ENCODE data around the gene CPSF6. TPM values are rescaled to one million over a fixed set of nuclear protein-coding genes. Genes with fewer than 3 reads are reported as not detected.
A peak's percentile ranks its signal among the peaks of the same experiment; 100 is the strongest.

The CPSF6 gene
- total and polyA plus RNA-seq, 2 of the 8 experiments (the other 6 are each of a cell fraction or from before 2014, with no cell fraction given), result 92.7 to 167 TPM

DNA sequence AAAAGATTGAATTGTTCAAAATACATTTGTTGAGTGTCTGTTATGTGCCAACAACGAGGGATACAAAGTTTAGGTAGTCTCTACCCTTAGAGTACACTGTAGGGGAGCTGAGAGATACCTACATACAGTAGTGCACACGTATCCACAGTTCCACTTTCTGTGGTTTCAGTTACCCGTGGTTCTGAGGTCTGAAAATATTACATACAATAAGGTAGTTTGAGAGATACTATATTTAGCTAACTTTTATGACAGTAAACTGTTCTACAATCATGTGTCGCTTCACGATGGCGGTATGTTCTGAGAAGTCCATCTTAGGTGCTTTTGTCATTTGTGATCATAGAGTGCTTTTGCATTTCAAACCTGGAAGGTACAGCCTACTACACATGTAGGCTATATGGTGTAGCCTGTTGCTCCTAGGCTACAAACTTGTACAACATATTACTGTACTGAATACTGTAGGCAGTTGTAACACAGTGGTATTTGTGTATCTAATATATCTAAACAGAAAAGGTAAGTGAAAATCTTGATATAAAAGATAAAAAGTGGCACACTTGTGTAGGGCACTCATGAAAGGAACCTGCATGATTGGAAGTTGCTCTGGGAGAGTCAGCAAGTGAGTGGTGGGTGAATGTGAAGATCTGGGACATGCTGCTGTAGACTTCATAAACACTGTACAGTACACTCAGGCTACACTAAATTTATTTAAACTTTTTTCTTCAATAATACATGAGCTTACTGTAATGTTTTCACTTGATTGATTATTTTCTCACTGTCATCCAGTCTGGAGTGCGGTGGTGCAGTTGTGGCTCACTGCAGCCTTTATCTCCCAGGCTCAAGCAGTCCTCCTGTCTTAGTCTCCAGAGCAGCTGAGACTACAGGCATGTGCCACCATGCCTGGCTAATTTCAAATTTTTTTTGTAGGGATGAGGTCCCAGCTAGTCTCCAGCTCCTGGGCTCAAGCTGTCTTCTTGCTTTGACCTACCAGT lies 4.0 kb downstream of the CPSF6 start:
- H3K4me3 ChIP-seq (ENCODE audit: extremely low read depth in 1 of 4, insufficient read depth in 2 of 4, low read depth in 3 of 4, low read length in 4 of 4), result 0 out of 8 replicates have a peak overlapping the region, but pooled peaks of 1 of the 4 experiments have one; percentile 11
- no peak overlapping the region for H3K27ac ChIP-seq (ENCODE audit: low read depth, low read length)
- H2BK120ac ChIP-seq (replicated peaks; ENCODE audit: low read depth, low read length), result no peak overlapping the region
- no peak overlapping the region for H3K56ac ChIP-seq (replicated peaks; ENCODE audit: insufficient read length, low read depth, low read length)
- no peak overlapping the region for H2BK15ac ChIP-seq (ENCODE audit: low read length)
- peaks cover 6% of the 10 kb centered on the region for H3K23me2 ChIP-seq (ENCODE audit: low read depth, low read length)
- POLR2A ChIA-PET (ENCODE audit: partially characterized antibody), result interaction anchor here (0.6 to 7.0 kb wide), 11 partner anchors 9 to 1020 kb away, joined by 3 to 48 read pairs (median 5); no protein-coding TSS in a partner anchor
- H3K79me2 ChIP-seq (ENCODE audit: control insufficient read depth in 1 of 2, insufficient read depth in 2 of 2, low read length in 2 of 2), result peaks cover 74 to 86% of the 10 kb centered on the region in 2 experiments
- peaks cover 0 to 10% (median 6%) of the 10 kb centered on the region in 4 experiments; a peak in 5 of 7 replicates for H3K4me1 ChIP-seq (replicated peaks in 1 of 4; ENCODE audit: control insufficient read depth in 3 of 4, insufficient read depth in 4 of 4, low read length in 3 of 4)
- no peak overlapping the region for H4K5ac ChIP-seq (ENCODE audit: insufficient read length, low read depth, low read length)
- H3K18ac ChIP-seq (ENCODE audit: extremely low read depth, low read length), result no peak overlapping the region
- H3K36me3 ChIP-seq (ENCODE audit: control insufficient read depth in 2 of 4, insufficient read depth in 4 of 4, low read length in 3 of 4), result peaks cover 0 to 16% (median 2%) of the 10 kb centered on the region in 4 experiments; a peak in 3 of 8 replicates
- no peak overlapping the region for H2BK5ac ChIP-seq (ENCODE audit: low read depth, low read length)
- no peaks in the 10 kb centered on the region for H3K9me3 ChIP-seq (ENCODE audit: insufficient read depth in 2 of 2, low read depth in 1 of 2, low read length in 1 of 2)
- FAIRE-seq, result no peak
- H3K14ac ChIP-seq (ENCODE audit: insufficient read length), result no peak overlapping the region
- H4K20me1 ChIP-seq (replicated peaks in 1 of 2; ENCODE audit: control insufficient read depth in 1 of 2, insufficient read depth in 2 of 2, low read length in 2 of 2), result peaks cover 32 to 44% of the 10 kb centered on the region in 2 experiments
- H2AK5ac ChIP-seq (ENCODE audit: low read depth, low read length), result no peak overlapping the region
- H3K4ac ChIP-seq (replicated peaks; ENCODE audit: insufficient read length, low read depth, low read length), result no peak overlapping the region
- no peak overlapping the region for H2BK12ac ChIP-seq (ENCODE audit: low read depth, low read length)
- no peak overlapping the region for H3K23ac ChIP-seq (ENCODE audit: insufficient read length)
- no peaks in the 10 kb centered on the region for H3K27me3 ChIP-seq (replicated peaks in 1 of 4; ENCODE audit: control insufficient read depth in 3 of 4, extremely low read depth in 1 of 4, insufficient read depth in 3 of 4, low read length in 3 of 4)
- WGBS, 2 experiments (ENCODE audit: extremely low coverage in 1 of 2, insufficient coverage in 1 of 2, insufficient read length in 1 of 2, insufficient replicate concordance in 2 of 2, low coverage in 1 of 2, low lambda C conversion rate in 2 of 2, missing lambda C conversion rate in 1 of 2), result 93% methylated on average over 7 of the region's 7 CpGs; no CpG with 5 or more reads in 1 of the 2 experiments
- DNase-seq (ENCODE audit: low read depth in 1 of 2, low spot score in 2 of 2), result no peak
- no peak overlapping the region for H2BK20ac ChIP-seq (ENCODE audit: low read length)
- no peak overlapping the region for H2AFZ ChIP-seq (ENCODE audit: low read length)
- H3K4me2 ChIP-seq (ENCODE audit: insufficient read depth in 1 of 2, low read depth in 2 of 2, low read length in 2 of 2), result peak overlapping the region; percentile 28 to 59; a peak in 2 of 4 replicates
- H4K8ac ChIP-seq (ENCODE audit: extremely low read depth, insufficient read depth, low read length), result no peak overlapping the region; the same call in 1 of the 2 replicates
- CTCF ChIA-PET (ENCODE audit: partially characterized antibody), result interaction anchor here (0.7 to 5.2 kb wide), 7 partner anchors 11 to 368 kb away, joined by 3 to 24 read pairs (median 4); no protein-coding TSS in a partner anchor
- H4K91ac ChIP-seq (replicated peaks; ENCODE audit: insufficient read length, low read length), result no peak overlapping the region
- no peak overlapping the region for H3K9ac ChIP-seq (replicated peaks in 1 of 4; ENCODE audit: extremely low read depth in 1 of 4, low read depth in 3 of 4, low read length in 3 of 4)
- no peaks in the 10 kb centered on the region for H3K79me1 ChIP-seq (ENCODE audit: low read depth, low read length)
- no peak for TF ChIP-seq TCF12 (IDR thresholded peaks at IDR 0.05; ENCODE audit: low read depth, low read length)
- TF ChIP-seq CBX5 (IDR thresholded peaks at IDR 0.05; ENCODE audit: low read depth, low read length), result no peak
- no peak for TF ChIP-seq MAX (IDR thresholded peaks at IDR 0.05)
- no peak for TF ChIP-seq ZNF274 (IDR thresholded peaks at IDR 0.05; ENCODE audit: borderline replicate concordance, extremely low read depth, low read length)
- TF ChIP-seq, protein P1, sequence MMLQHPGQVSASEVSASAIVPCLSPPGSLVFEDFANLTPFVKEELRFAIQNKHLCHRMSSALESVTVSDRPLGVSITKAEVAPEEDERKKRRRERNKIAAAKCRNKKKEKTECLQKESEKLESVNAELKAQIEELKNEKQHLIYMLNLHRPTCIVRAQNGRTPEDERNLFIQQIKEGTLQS (IDR thresholded peaks at IDR 0.05; ENCODE audit: insufficient read depth, low read depth, low read length), result no peak
- no peak for TF ChIP-seq RNF2 (IDR thresholded peaks at IDR 0.05; ENCODE audit: borderline replicate concordance, low read depth, low read length, missing control alignments, poor library complexity, severe bottlenecking)
- TF ChIP-seq EGR1 (IDR thresholded peaks at IDR 0.05; ENCODE audit: borderline replicate concordance, low read depth, low read length), result no peak
- no peak for TF ChIP-seq KDM5A (IDR thresholded peaks at IDR 0.05; ENCODE audit: low read length)
- no peak for TF ChIP-seq CBX8 (IDR thresholded peaks at IDR 0.05; ENCODE audit: borderline replicate concordance, low read depth, low read length)
- TF ChIP-seq CHD1 (IDR thresholded peaks at IDR 0.05; ENCODE audit: low read depth, low read length), result no peak
